Liver (tissue), 3 donors: ENCODE data around the gene ZNF740.

Experiments
- ATF3 ChIP-seq: IDR thresholded peaks from 2 replicates; pipeline ENCODE4 v1.6.1; 2016; ENCODE audit warnings: antibody characterized with exemption
- CTCF ChIP-seq: fragments of 150-350 bp; IDR thresholded peaks from 2 replicates; pipeline ENCODE4 v1.5.1; 2017; ENCODE audit warnings: improper control_type of control experiment, low read depth, low read length; ENCODE audit not compliant: missing input control
- EGR1 ChIP-seq, 2 donors: IDR thresholded peaks; 2 replicates each; pipeline ENCODE4 v1.6.1; 2016 to 2018; ENCODE audit warnings: antibody characterized with exemption in 2 of 2, low read depth in 2 of 2
- GABPA ChIP-seq, 2 donors: IDR thresholded peaks in 1 of 2; conservative IDR thresholded peaks in 1 of 2; 2 replicates each; pipeline ENCODE4 v1.6.1; 2016; ENCODE audit warnings: antibody characterized with exemption in 2 of 2, mild to moderate bottlenecking in 1 of 2, moderate library complexity in 1 of 2
- HNF4A ChIP-seq, 2 donors: conservative IDR thresholded peaks; 2 replicates each; pipeline ENCODE4 v1.6.1; 2016; ENCODE audit warnings: antibody characterized with exemption in 2 of 2, mild to moderate bottlenecking in 2 of 2
- JUND ChIP-seq, 2 donors: IDR thresholded peaks; 2 replicates each; pipeline ENCODE4 v1.6.1; 2016; ENCODE audit warnings: antibody characterized with exemption in 2 of 2
- MAX ChIP-seq: IDR thresholded peaks from 2 replicates; pipeline ENCODE4 v1.6.1; 2016; ENCODE audit warnings: antibody characterized with exemption
- NR2F2 ChIP-seq: IDR thresholded peaks from 2 replicates; pipeline ENCODE4 v1.6.1; 2016; ENCODE audit warnings: antibody characterized with exemption
- RAD21 ChIP-seq, 2 donors: IDR thresholded peaks; 2 replicates each; pipeline ENCODE4 v1.6.1; 2016; ENCODE audit warnings: antibody characterized with exemption in 2 of 2, mild to moderate bottlenecking in 2 of 2
- REST ChIP-seq: IDR thresholded peaks from 2 replicates; pipeline ENCODE4 v1.6.1; 2016; ENCODE audit warnings: antibody characterized with exemption, mild to moderate bottlenecking
- SP1 ChIP-seq: IDR thresholded peaks from 2 replicates; pipeline ENCODE4 v1.6.1; 2018; ENCODE audit warnings: antibody characterized with exemption, mild to moderate bottlenecking
- TAF1 ChIP-seq: conservative IDR thresholded peaks from 2 replicates; pipeline ENCODE4 v1.6.1; 2016; ENCODE audit warnings: antibody characterized with exemption, mild to moderate bottlenecking
- YY1 ChIP-seq: IDR thresholded peaks from 2 replicates; pipeline ENCODE4 v1.6.1; 2016; ENCODE audit warnings: antibody characterized with exemption, mild to moderate bottlenecking
- ZBTB33 ChIP-seq: IDR thresholded peaks from 2 replicates; pipeline ENCODE4 v1.6.1; 2016; ENCODE audit warnings: antibody characterized with exemption
- donor health status: healthy.
- donor health status: healthy.

GRCh38 chr12:53212931-53213330, 32.4 kb downstream of the ZNF740 start:
- TF ChIP-seq CTCF = no peak
- no peak for TF ChIP-seq TAF1
- no peak for TF ChIP-seq MAX
- no peak for TF ChIP-seq REST
- no peak for TF ChIP-seq GABPA (IDR thresholded peaks at IDR 0.05 in 1 of 2, conservative IDR thresholded peaks at IDR 0.05 in 1 of 2)
- TF ChIP-seq JUND (IDR thresholded peaks at IDR 0.05) = no peak
- TF ChIP-seq RAD21 (IDR thresholded peaks at IDR 0.05) = no peak
- no peak for TF ChIP-seq EGR1 (IDR thresholded peaks at IDR 0.05; ENCODE audit: low read depth in 2 of 2)
- no peak for TF ChIP-seq SP1
- TF ChIP-seq YY1 = no peak
- TF ChIP-seq ATF3 = no peak
- no peak for TF ChIP-seq NR2F2
- no peak for TF ChIP-seq HNF4A (conservative IDR thresholded peaks at IDR 0.05)
- TF ChIP-seq ZBTB33 = no peak
